Epithelial cell of esophagus (primary cell): ENCODE data around the gene NFIL3.

ENCODE experiments used
- DNase-seq: peaks from one replicate; pipeline ENCODE4 v3.0.0; 2010; ENCODE audit warnings: low read depth
- H3K4me3 ChIP-seq: 2 replicates; pipeline ENCODE4 v1.5.1; 2011; ENCODE audit warnings: mild to moderate bottlenecking, low read length, control low read depth
- CTCF ChIP-seq: IDR thresholded peaks from 2 replicates; pipeline ENCODE4 v1.5.1; 2011; ENCODE audit warnings: low read depth, mild to moderate bottlenecking, low read length, control low read depth, inconsistent platforms; ENCODE audit not compliant: insufficient read depth; ENCODE audit errors: missing control alignments

The NFIL3 gene

GRCh38 chr9:91428436-91428835, 4.8 kb upstream of the NFIL3 start:
- TF ChIP-seq CTCF: no peak
- H3K4me3 ChIP-seq: no peak overlapping the region
- no peak for DNase-seq

DNA sequence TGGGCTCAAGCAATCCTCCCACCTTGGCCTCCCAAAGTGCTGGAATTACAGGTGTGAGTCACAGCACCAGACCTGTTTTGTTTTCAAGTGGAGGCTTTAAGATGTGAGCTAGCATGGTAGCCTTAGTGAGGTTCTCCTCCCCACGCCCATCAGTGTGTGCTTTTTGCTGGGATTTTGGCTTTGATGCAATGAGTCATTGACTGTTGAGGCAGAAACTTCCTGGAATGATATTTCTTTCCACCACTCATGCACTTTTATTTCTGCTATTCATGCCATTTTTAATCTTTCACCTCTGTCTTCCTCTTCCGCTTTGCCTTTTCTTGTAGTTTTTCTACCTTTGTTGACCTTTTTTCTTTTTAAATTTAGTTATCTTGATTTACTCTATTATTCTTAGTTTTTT, 4.2 kb upstream of the NFIL3 start:
- TF ChIP-seq CTCF: no peak
- no peak overlapping the region for H3K4me3 ChIP-seq
- peak; percentile 86 for DNase-seq

GRCh38 chr9:91426123-91426745, 2.6 kb upstream of the NFIL3 start:
- TF ChIP-seq CTCF: peak; percentile 66
- DNase-seq: peak; percentile 75

GRCh38 chr9:91425271-91425670, 1.6 kb upstream of the NFIL3 start:
- no peak for DNase-seq
- no peak for TF ChIP-seq CTCF
- no peak overlapping the region for H3K4me3 ChIP-seq

More at GRCh38 chr9:91426123-91426745, 2.6 kb upstream of the NFIL3 start:
- no peak overlapping the region for H3K4me3 ChIP-seq

DNA sequence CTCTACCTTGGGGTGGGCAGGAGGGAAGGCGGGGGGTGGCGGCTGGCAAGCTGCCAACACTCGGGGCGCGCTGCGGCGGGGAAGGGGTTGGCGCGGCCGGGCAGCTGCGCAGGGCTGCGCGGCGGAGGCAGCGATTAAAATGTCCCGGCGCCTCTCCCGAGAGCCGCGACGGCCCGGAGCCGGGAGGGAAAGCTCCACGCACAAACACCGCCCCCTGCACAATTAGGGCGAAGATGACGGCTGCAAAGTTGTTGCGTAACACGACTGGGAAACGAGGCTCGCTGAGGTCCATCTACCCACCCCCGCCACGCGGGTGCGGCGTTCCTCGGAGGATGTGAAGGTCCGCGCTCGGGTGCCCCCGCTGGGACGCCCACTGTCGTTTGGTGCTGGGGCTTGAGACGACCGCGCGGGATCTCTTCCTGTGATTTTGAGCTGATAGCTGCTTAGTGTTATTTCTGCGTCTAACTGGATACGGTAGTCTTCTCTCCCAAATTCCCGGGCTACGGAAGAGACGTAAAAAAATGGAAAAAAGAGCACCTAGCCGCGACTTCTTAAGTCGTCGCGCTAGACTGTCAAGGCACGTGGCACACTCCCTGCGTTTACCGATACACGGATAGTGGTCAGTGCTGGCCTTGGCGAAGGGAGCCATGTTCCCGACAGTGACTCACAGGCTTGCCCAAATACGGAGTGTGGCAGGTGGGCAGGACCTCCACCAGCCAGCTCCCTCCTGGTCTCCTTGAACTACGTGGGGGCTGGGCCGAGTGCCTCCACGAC, 958 bp upstream of the NFIL3 start:
- DNase-seq: peak; percentile 83
- no peak for TF ChIP-seq CTCF
- peak overlapping the region; percentile 59 for H3K4me3 ChIP-seq

DNA sequence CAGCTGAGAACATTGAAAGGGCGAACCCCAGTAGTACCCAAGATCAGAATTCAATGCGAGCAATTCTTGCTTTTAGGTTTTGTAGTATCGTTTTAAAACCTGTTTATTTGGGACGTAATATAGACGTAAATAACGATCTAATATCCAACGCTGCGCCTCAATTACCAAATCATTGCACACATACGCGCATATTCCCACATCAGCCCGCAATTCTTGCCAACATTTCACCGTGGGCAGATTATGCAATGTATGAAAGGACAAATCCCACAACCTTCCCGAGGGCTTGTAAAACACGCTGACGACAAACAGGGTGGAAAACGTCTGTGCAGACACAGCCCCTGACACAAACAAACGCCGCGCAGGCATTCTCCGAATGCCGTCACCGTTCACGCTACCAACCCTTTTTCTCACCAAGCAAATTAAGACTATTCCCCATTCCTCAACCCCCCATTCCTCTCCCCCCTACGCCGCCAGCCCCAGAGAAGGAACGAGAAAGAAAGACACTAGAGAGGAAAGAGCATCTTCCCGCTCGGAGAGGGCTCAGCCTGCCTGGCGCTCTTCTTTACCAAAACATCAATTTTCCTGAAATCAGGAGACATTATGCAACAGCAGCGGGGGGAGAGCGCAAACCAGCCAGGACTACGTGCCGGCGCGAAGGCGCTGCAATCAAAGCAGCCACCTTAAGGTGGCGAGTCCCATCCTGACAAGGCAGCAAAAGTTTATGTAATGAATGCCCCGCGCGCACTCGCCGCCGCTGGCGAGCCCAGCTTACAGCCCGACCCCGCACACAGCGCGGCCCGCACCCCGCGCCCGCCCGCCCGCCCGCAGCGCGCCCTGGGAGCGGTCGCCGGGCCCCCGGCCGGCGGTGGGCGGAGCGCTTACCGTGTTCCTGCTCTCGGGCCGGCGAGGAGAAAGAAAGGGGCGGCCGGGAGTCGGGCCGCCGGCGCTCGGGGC, 597 bp downstream of the NFIL3 start:
- peak; percentile 46 for TF ChIP-seq CTCF
- DNase-seq: peak; percentile 78
- H3K4me3 ChIP-seq: peak overlapping the region; percentile 65
